Measurements from ENCODE around the gene CCDC127.

GRCh38 chr5:206406-206805 is 11.5 kb downstream of the CCDC127 start:
- TF ChIP-seq CTCF (IDR thresholded peaks at IDR 0.05) (no peak), POLR2A (IDR thresholded peaks at IDR 0.05) (no peak), EP300 (IDR thresholded peaks at IDR 0.05) (no peak)
